ENCODE results near the gene PIEZO1. TPM values are rescaled to one million over a fixed set of nuclear protein-coding genes. Genes with fewer than 3 reads are reported as not detected.
"Not testable (repeated sequence)": the region's sequence is repeated elsewhere in the genome, so short reads cannot be mapped to it uniquely, and the experiment has no call there.

The PIEZO1 gene
- total RNA-seq, 2 donors from 2014 or later, result 55.7 to 128 TPM

DNA sequence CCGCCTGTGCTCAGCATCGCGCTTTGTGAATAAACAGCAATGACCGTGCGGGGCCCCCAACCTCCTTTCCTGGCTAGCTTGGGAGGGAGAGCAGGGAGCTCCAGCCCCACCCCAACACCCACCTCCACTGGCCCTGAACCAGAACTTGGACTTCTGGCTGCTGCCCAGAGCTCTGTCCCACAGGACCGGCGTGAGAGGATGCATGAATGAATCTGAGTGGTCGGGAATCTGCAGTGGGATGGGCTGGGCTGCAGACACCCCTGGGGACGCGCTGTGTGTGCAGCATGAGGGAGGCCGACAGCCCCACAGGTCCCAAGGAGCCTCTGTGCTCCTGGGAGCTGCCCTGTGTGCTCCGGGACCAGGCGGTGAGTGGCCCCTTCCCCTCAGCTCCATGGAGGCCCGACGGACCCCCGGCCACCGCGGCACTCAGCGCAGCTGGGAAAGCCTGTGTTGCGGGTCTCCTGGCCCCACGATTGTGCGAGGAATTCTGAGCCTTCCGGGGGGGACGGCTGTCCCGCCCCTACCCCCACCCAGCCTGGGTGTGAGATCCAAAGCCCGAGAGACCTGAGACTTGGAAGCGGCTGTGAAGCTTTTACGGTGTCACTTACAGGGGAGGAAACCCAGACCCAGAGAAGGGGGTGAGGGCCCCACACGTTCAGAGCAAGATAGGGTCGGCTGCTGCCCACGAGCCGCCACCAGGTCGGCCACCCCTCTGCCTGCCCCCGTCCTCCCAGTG, 5.4 kb downstream of the PIEZO1 start:
- peak overlapping the region in 1 of 2 donors; percentile 60 for H3K27ac Mint-ChIP-seq
- no peak for ATAC-seq
- H3K9me3 Mint-ChIP-seq, result no peaks in the 10 kb centered on the region
- no peaks in the 10 kb centered on the region for H3K36me3 Mint-ChIP-seq
- no peak for DNase-seq (ENCODE audit: low spot score in 2 of 2)

DNA sequence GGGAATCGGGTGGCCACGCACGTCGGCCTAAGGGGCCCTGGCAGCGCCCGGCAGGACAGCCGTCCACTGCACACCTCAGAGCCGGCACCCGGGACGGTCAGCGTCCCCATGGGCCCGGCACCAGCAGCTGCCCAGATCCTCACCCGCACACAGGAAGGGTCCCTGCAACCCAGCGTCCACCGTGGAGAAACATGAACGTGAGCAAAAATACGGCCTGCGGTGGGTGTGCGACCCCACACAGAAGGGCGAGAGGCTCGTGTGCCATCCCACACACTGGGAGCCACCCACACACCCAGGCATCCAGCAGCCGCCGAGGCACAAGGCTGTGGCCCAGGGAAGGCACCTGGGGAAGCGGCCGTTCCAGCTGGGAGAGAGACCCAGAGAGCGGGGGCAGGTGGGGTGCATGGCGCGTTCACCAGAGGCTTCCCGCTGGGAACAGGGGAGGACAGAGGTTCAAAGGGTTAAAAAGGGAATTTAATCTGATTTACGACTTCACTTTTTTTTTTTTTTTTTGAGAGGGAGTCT, 6.4 kb downstream of the PIEZO1 start:
- no peaks in the 10 kb centered on the region for H3K9me3 Mint-ChIP-seq
- H3K27ac Mint-ChIP-seq, result no peak overlapping the region
- no peak for ATAC-seq
- DNase-seq (ENCODE audit: low spot score in 2 of 2), result no peak
- H3K36me3 Mint-ChIP-seq, result no peaks in the 10 kb centered on the region

DNA sequence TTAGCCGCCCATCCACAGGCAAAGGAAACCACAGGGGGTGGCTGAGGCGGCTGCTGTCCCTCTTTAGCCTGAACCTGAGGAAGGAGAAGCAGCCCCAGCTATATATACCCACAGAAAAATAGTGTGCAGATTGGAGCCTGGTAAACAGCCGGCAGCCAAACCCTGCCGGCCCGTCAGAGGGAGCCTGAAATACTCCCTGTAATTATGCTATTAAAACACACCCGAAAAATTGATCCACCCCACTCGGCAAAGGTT, 6.8 kb downstream of the PIEZO1 start:
- ATAC-seq, result no peak
- no peaks in the 10 kb centered on the region for H3K36me3 Mint-ChIP-seq
- no peaks in the 10 kb centered on the region for H3K9me3 Mint-ChIP-seq
- no peak for DNase-seq (ENCODE audit: low spot score in 2 of 2)
- no peak overlapping the region for H3K27ac Mint-ChIP-seq

DNA sequence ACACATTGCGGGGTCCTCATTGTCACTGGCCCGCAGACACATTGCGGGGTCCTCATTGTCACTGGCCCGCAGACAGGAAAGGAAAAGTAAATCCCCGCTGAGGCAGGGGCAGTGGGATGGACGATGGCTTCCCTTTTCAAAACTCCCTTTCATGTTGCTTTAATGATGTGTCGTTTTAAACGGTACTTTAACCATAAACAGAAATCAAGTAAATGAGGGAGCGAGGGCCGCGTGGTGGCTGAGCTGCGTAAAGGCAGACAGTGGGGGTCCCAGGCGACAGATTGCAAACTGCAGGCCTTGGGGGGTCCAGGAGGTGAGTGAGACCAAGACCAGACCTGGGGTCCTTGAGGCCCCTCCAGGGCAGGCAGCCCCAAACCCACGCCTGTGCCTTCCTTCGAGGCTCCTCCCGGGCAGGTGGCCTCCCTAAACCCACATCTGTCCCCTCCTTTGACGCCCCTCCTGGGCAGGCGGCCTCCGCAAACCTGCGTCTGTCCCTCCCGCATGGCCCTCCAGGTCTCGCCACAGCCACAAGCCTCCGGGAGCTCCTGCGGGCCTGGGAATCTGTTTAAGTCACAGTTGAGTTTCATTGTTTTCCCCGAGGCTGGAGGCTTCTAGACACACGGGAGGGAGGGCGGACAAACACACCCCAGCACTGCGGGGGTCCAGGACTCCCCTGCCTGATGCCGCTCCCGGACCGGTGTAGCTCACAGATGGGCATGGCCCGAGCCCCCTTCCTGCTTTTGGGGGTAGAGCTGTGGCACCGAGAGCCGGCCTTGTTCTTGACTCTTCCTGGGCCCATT, 7.3 kb downstream of the PIEZO1 start:
- Mint-ChIP-seq H3K27ac (no peak overlapping the region), H3K9me3 (no peaks in the 10 kb centered on the region), H3K36me3 (no peaks in the 10 kb centered on the region)
- no peak for ATAC-seq
- DNase-seq (ENCODE audit: low spot score in 2 of 2), result no peak

GRCh38 chr16:88775825-88776224, 9.2 kb downstream of the PIEZO1 start:
- no peaks in the 10 kb centered on the region for H3K9me3 Mint-ChIP-seq

GRCh38 chr16:88774544-88775393, 10.3 kb downstream of the PIEZO1 start:
- peak overlapping the region in 1 of 2 donors; percentile 37 for H3K27ac Mint-ChIP-seq
- DNase-seq (ENCODE audit: low spot score in 2 of 2) (no peak), ATAC-seq (no peak)
- no peaks in the 10 kb centered on the region for H3K36me3 Mint-ChIP-seq
- no peaks in the 10 kb centered on the region for H3K9me3 Mint-ChIP-seq

More at GRCh38 chr16:88775825-88776224, 9.2 kb downstream of the PIEZO1 start:
- H3K36me3 Mint-ChIP-seq, result no peaks in the 10 kb centered on the region
- ATAC-seq, result no peak
- no peak overlapping the region for H3K27ac Mint-ChIP-seq
- no peak for DNase-seq (ENCODE audit: low spot score in 2 of 2)

- Mint-ChIP-seq H3K9me3 (no peaks in the 10 kb centered on the region), H3K27ac (no peak overlapping the region), H3K36me3 (no peaks in the 10 kb centered on the region)
- DNase-seq (ENCODE audit: low spot score in 2 of 2), result no peak
- no peak for ATAC-seq
Measured at GRCh38 chr16:88773812-88774291, 11.2 kb downstream of the PIEZO1 start.

GRCh38 chr16:88772871-88773811, 11.9 kb downstream of the PIEZO1 start:
- no peaks in the 10 kb centered on the region for H3K9me3 Mint-ChIP-seq
- ATAC-seq, result no peak
- no peak for DNase-seq (ENCODE audit: low spot score in 2 of 2)
- H3K27ac Mint-ChIP-seq, result no peak overlapping the region
- H3K36me3 Mint-ChIP-seq, result no peaks in the 10 kb centered on the region

- H3K36me3 Mint-ChIP-seq; DNase-seq (ENCODE audit: low spot score in 2 of 2); H3K9me3 Mint-ChIP-seq; H3K27ac Mint-ChIP-seq; ATAC-seq: not testable (repeated sequence)
Measured at GRCh38 chr16:88771781-88772180, 13.2 kb downstream of the PIEZO1 start.

DNA sequence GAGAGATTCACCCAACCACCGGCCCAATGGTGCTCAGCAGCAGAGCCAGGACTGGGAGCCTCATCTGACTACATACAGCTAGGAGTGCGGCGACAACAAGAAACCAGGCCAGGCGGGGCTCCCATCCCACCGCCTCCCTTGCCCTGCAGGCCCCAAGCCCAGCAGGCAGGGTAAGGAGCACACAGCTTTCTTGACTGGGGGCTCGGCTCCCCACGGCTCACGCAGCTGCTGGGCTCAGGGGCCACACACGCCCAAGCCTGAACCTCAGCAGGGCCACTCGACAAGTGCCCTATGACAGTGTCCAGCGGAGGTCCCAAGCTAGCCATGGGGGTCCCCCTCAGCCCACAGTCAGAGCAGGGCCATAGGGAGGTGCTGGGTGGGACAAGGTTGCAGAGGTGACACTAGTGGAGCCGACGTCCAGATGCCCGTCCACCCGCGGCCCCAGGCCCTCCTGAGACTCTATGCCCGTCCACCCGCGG, 13.7 kb downstream of the PIEZO1 start:
- no peaks in the 10 kb centered on the region for H3K9me3 Mint-ChIP-seq
- H3K27ac Mint-ChIP-seq, result no peak overlapping the region
- DNase-seq (ENCODE audit: low spot score in 2 of 2) (no peak), ATAC-seq (no peak)
- no peaks in the 10 kb centered on the region for H3K36me3 Mint-ChIP-seq

DNA sequence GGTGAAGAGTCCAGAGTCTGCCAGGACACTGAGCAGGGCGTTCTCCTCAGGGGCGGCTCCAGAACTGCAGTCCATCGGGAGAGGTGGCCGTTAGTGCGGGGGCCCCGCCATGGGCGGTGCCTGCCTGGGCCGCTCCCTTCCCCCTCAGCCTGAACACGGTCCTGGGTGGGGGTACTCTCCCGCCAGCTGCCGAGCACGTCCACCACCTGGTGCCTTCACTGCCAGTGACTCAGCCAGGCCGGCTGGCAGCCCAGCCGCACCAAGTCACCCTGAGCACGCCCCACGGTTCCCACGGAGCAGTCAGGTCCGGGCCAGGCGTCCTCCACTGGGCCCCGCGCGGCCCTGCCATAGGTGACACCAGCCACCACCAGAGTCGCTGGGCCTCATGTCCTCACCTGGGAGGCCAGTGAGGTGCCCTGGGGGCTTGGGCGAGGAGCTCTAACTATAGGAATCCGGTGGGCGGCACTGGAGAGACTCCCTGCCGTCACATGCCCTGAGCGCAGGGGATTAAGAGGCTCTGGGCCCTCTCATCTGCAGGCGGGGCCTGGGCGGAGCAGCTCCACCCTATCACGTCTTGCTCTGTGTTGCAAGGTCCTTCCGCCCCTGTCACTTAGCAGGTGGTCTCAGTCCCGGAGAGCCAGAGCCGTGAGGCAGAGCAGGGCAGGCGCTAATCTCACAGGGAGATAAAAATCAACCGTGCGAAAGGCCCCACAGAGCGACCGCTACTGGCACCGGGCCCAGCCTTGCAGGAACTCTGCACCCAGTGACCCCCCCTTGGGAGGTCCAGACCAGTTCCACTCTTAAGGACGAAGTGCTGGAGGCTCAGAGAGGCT, 14.3 kb downstream of the PIEZO1 start:
- peak overlapping the region in 1 of 2 donors; percentile 60 for H3K27ac Mint-ChIP-seq
- H3K9me3 Mint-ChIP-seq, result no peaks in the 10 kb centered on the region
- DNase-seq (ENCODE audit: low spot score in 2 of 2) (no peak), ATAC-seq (peak in 1 of 2 donors; percentile 36)
- no peaks in the 10 kb centered on the region for H3K36me3 Mint-ChIP-seq

GRCh38 chr16:88769617-88770460, 15.2 kb downstream of the PIEZO1 start:
- Mint-ChIP-seq H3K9me3 (no peaks in the 10 kb centered on the region), H3K27ac (peak overlapping the region in 1 of 2 donors; percentile 60), H3K36me3 (no peaks in the 10 kb centered on the region)
- peak in 1 of 2 donors; percentile 69 for ATAC-seq
- peak in 1 of 2 donors; percentile 35 for DNase-seq (ENCODE audit: low spot score in 2 of 2)

- H3K36me3 Mint-ChIP-seq, result no peaks in the 10 kb centered on the region
- DNase-seq (ENCODE audit: low spot score in 2 of 2) (no peak), ATAC-seq (no peak)
- no peak overlapping the region for H3K27ac Mint-ChIP-seq
- no peaks in the 10 kb centered on the region for H3K9me3 Mint-ChIP-seq
Measured at GRCh38 chr16:88768071-88768783, 16.8 kb downstream of the PIEZO1 start.
